ENCODE data around the gene KANSL1L.

DNA sequence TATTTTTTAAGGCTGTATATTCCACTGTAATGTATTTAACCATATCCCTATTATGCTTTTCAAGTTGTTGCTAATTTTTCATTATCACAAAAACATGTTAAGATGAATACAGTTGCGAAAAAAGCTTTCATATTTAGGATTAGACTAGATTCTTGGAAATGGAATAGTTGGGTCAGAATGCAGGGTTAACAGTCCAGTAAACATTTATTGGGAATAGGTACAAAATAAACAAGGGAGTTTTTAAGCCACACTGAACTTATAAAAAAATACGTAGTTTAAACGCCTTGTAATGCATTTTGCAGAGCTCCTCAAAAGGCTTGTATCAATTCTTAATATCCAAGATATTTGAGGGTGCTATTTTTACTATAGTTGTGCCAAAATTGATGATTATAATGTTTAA, 133.1 kb downstream of the KANSL1L start:
- TF ChIP-seq POLR2A (IDR thresholded peaks at IDR 0.05) = no peak
- TF ChIP-seq POLR2AphosphoS5 (IDR thresholded peaks at IDR 0.05) = no peak
